A673 (cell line): Measurements from ENCODE around the gene RNF38. TPM values are rescaled to one million over a fixed set of nuclear protein-coding genes. Genes with fewer than 3 reads are reported as not detected.

Experiments used
- BruUV-seq: library from RNA; stranded (reverse); fragments of 400-500 nt; replicated peaks from 2 replicates; lab custom pipeline; 2021; lab: Mats Ljungman, UMichigan
- CTCF ChIA-PET: fragments of 300-600 bp; sonication (Branson Sonifier 250); formaldehyde crosslinking; loops from one replicate; lab custom pipeline; 2022; ENCODE audit warnings: antibody characterized with exemption; lab: Charles Lee
- POLR2A ChIA-PET: fragments of 300-600 bp; sonication (Branson Sonifier 250); formaldehyde crosslinking; loops from one replicate; lab custom pipeline; 2022; ENCODE audit warnings: antibody characterized with exemption; ENCODE audit not compliant: low non-redundant PET; lab: Charles Lee
- DNase-seq: peaks from one replicate; pipeline ENCODE4 v3.0.0-alpha.2; 2015; ENCODE audit warnings: low spot score
- H3K27ac ChIP-seq: fragments of 200-600 bp; sonication (generic); 2 replicates; pipeline ENCODE4 v1.5.1; 2016; ENCODE audit warnings: mixed run types, low read depth, mild to moderate bottlenecking, mixed read lengths, antibody characterized with exemption, low read length; ENCODE audit not compliant: poor library complexity, severe bottlenecking
- H3K27me3 ChIP-seq: fragments of 200-600 bp; sonication (generic); replicated peaks from 2 replicates; pipeline ENCODE4 v1.6.1; 2017; ENCODE audit warnings: mixed run types, low read depth, mild to moderate bottlenecking, mixed read lengths, antibody characterized with exemption, low read length; ENCODE audit not compliant: insufficient read depth, poor library complexity
- H3K36me3 ChIP-seq: fragments of 200-600 bp; sonication (generic); 2 replicates; pipeline ENCODE4 v1.6.1; 2016; ENCODE audit warnings: mixed run types, mild to moderate bottlenecking, mixed read lengths, antibody characterized with exemption, low read length; ENCODE audit not compliant: insufficient read depth, poor library complexity, severe bottlenecking
- H3K4me1 ChIP-seq: fragments of 200-600 bp; sonication (generic); 2 replicates; pipeline ENCODE4 v1.6.1; 2017; ENCODE audit warnings: mixed run types, mild to moderate bottlenecking, mixed read lengths, antibody characterized with exemption, low read length; ENCODE audit not compliant: insufficient read depth, poor library complexity, severe bottlenecking
- H3K4me3 ChIP-seq: fragments of 200-600 bp; sonication (generic); 2 replicates; pipeline ENCODE4 v1.5.1; 2016; ENCODE audit warnings: low read depth, mixed run types, mild to moderate bottlenecking, mixed read lengths, low read length; ENCODE audit not compliant: poor library complexity, severe bottlenecking
- H3K9me3 ChIP-seq: fragments of 200-600 bp; sonication (generic); 2 replicates; pipeline ENCODE4 v1.6.1; 2016; ENCODE audit warnings: mixed run types, low read depth, mild to moderate bottlenecking, mixed read lengths, antibody characterized with exemption, low read length; ENCODE audit not compliant: poor library complexity, severe bottlenecking
- EZH2 ChIP-seq: fragments of 200-600 bp; sonication (generic); IDR thresholded peaks from 2 replicates; pipeline ENCODE4 v1.6.1; 2017; ENCODE audit warnings: borderline replicate concordance, low read depth, mild to moderate bottlenecking, mixed read lengths, antibody characterized with exemption, low read length; ENCODE audit not compliant: poor library complexity, severe bottlenecking
- intact Hi-C: fragments of 100-400 bp; cut with micrococcal nuclease; formaldehyde crosslinking; loops from one replicate; pipeline ENCODE4 v1.10.0; 2022; ENCODE audit not compliant: unreplicated experiment
- total RNA-seq: library from RNA; stranded (reverse); gene quantifications from 2 replicates; pipeline ENCODE4 v1.2.3, GENCODE V29; 2021
- TF ChIP-seq, protein P1 (sequence below): fragments of 300-800, 200-600 bp; sonication (generic); conservative IDR thresholded peaks from 2 replicates; pipeline ENCODE4 v1.5.1; 2017; ENCODE audit warnings: low read depth, mild to moderate bottlenecking, antibody characterized with exemption, low read length, moderate library complexity, mixed read lengths

The RNF38 gene
- total RNA-seq, 1 experiment from 2014 or later, result 26.6 TPM

DNA sequence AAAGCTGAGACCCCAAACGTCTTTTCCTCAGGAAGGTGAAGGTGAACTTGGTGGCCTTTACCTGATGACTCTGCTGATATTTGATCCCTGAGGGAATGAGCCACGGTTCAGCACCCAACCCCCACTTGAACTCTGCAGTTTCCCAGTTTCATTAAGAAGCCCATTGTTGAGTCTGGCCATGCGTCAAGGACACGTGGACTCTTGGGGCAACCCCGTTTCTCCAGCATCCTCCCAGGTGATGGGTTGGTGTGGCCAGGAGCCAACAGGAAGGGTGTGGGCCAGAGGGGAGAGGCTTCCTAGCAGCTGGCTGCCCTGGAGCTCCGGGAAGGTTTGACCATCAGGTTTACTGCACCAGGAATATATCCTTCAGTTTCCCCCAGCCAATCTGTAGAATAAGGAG is 82.3 kb downstream of the RNF38 start:
- intact Hi-C loops, result no loop called here
- no peaks in the 10 kb centered on the region for H3K36me3 ChIP-seq
- BruUV-seq, result no TSS peak
- H3K27ac ChIP-seq, result no peak overlapping the region
- no peaks in the 10 kb centered on the region for H3K9me3 ChIP-seq
- no peaks in the 10 kb centered on the region for H3K27me3 ChIP-seq
- CTCF ChIA-PET, result no interaction called here
- POLR2A ChIA-PET, result no interaction called here
- DNase-seq, result no peak
- no peaks in the 10 kb centered on the region for H3K4me1 ChIP-seq
- TF ChIP-seq EZH2, result no peak
- H3K4me3 ChIP-seq, result no peak overlapping the region

DNA sequence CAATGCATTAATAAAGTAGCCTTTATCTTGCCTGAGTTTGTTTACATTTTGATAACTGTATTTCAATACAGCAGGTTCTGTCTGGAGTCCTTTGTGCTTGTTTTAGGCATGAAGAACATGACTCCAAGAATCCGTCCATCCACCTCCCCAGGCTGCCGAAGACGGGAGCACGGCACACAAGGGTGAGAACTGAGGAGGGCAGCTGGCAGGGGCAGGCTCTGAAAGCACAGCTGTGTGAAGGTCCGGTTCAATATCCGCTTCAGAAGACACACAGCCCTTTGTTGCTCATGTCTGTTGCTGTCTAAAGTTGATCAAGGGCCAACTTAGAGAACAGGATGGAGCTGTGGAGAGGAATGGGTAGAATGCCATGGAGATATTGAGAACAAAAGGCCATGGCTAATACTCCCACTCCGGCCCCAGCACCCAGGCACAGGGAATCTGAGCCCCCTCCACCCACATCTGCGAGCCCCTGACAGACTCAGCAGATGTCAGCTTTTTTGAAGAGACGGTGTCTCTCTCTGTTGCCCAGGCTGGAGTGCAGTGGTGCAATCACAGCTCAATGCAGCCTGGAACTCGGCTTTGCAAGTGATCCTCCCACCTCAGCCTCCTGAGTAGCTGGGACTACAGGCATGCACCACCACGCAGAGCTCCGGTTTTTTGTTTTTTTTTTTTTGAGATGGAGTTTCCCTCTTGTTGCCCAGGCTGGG is 83.3 kb downstream of the RNF38 start:
- TF ChIP-seq, protein P1, sequence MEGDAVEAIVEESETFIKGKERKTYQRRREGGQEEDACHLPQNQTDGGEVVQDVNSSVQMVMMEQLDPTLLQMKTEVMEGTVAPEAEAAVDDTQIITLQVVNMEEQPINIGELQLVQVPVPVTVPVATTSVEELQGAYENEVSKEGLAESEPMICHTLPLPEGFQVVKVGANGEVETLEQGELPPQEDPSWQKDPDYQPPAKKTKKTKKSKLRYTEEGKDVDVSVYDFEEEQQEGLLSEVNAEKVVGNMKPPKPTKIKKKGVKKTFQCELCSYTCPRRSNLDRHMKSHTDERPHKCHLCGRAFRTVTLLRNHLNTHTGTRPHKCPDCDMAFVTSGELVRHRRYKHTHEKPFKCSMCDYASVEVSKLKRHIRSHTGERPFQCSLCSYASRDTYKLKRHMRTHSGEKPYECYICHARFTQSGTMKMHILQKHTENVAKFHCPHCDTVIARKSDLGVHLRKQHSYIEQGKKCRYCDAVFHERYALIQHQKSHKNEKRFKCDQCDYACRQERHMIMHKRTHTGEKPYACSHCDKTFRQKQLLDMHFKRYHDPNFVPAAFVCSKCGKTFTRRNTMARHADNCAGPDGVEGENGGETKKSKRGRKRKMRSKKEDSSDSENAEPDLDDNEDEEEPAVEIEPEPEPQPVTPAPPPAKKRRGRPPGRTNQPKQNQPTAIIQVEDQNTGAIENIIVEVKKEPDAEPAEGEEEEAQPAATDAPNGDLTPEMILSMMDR, result no peak
- no peak for TF ChIP-seq EZH2
- BruUV-seq, result no TSS peak
- ChIA-PET CTCF (no interaction called here), POLR2A (no interaction called here)
- Histone ChIP-seq H3K4me3 (no peak overlapping the region), H3K27ac (no peak overlapping the region), H3K36me3 (no peaks in the 10 kb centered on the region), H3K4me1 (no peaks in the 10 kb centered on the region), H3K27me3 (no peaks in the 10 kb centered on the region), H3K9me3 (no peaks in the 10 kb centered on the region)
- DNase-seq, result no peak
- intact Hi-C loops, result no loop called here

DNA sequence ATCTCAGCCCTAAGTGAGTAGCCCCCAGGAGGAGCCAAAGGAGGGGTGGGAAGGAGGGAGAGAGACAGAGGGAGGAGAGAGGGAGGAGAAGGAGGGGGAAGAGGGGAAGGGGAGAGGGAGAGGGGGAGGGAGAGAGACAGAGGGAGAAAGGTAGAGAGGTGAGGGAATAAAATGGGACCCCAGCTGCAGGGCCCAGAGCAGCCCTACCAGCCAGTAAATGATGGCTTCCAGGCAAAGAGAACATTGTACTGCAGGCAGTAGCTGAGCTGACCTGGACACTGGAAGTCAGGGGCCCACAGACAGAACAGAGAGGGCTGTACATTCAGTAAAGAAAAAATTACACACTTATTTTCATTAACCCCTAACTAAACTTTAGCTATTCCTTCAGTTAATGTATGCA is 84.0 kb downstream of the RNF38 start:
- no peaks in the 10 kb centered on the region for H3K4me1 ChIP-seq
- ChIA-PET CTCF (no interaction called here), POLR2A (no interaction called here)
- H3K9me3 ChIP-seq, result no peaks in the 10 kb centered on the region
- H3K36me3 ChIP-seq, result no peaks in the 10 kb centered on the region
- no peak overlapping the region for H3K4me3 ChIP-seq
- no peaks in the 10 kb centered on the region for H3K27me3 ChIP-seq
- BruUV-seq, result no TSS peak
- no peak overlapping the region for H3K27ac ChIP-seq
- no peak for DNase-seq
- TF ChIP-seq, protein P1, result no peak
- TF ChIP-seq EZH2, result no peak
- intact Hi-C loops, result no loop called here

DNA sequence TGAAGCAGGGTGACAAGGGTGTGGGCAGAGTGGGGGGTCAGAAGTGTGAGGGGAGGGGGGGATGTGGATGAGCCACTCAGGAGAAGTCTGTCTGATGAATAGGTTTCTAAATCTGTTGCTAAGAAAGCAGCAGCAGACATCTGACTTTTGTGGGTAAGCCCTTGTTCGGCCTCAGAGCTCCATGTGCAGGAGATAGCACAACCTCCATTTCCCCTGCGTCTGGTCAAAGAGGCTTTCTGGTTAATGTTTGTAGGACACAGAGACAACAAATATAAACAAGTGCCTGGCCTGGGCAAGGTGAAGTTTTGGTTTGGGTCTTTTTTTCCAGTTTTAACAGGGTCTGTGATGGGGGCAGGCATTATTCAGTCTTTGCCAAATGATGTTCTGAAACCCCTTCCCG is 84.8 kb downstream of the RNF38 start:
- BruUV-seq, result no TSS peak
- DNase-seq, result no peak
- no peaks in the 10 kb centered on the region for H3K9me3 ChIP-seq
- H3K27me3 ChIP-seq, result no peaks in the 10 kb centered on the region
- H3K4me3 ChIP-seq, result no peak overlapping the region
- POLR2A ChIA-PET, result no interaction called here
- H3K27ac ChIP-seq, result no peak overlapping the region
- intact Hi-C loops, result no loop called here
- CTCF ChIA-PET, result no interaction called here
- H3K36me3 ChIP-seq, result no peaks in the 10 kb centered on the region
- no peaks in the 10 kb centered on the region for H3K4me1 ChIP-seq
- TF ChIP-seq EZH2, result no peak
- TF ChIP-seq, protein P1, result no peak
